Stimulated activated CD4-positive, alpha-beta T cell treated with anti-CD3 and anti-CD28 coated beads, Interleukin-15, amount 100 ng/mL, for 1 hour (primary cell): ENCODE results near the gene DGKZ.
"Not testable (repeated sequence)": the region's sequence is repeated elsewhere in the genome, so short reads cannot be mapped to it uniquely, and the experiment has no call there.

Experiments
- DNase-seq, 2 donors: peaks; one replicate each; pipeline ENCODE4 v3.0.0-alpha.2; 2020; ENCODE audit warnings: low read depth in 1 of 2, low spot score in 1 of 2

Gene DGKZ

GRCh38 chr11:46364791-46365190 lies 17.5 kb downstream of the DGKZ start:
- no peak for DNase-seq

- no peak for DNase-seq
These were observed 19.0 kb downstream of the DGKZ start for GRCh38 chr11:46366260-46366659.

- no peak for DNase-seq
These were observed 19.4 kb downstream of the DGKZ start for GRCh38 chr11:46366661-46367161.

- peak; percentile 61 to 69 for DNase-seq
These were observed 20.1 kb downstream of the DGKZ start for GRCh38 chr11:46367244-46367915.

- no peak for DNase-seq
These were observed 20.6 kb downstream of the DGKZ start for GRCh38 chr11:46367916-46368267.

- no peak for DNase-seq
These were observed 22.3 kb downstream of the DGKZ start for GRCh38 chr11:46369458-46370152.

GRCh38 chr11:46370253-46370652 lies 23.0 kb downstream of the DGKZ start:
- no peak for DNase-seq

- DNase-seq, result not testable (repeated sequence)
These were observed 24.0 kb downstream of the DGKZ start for GRCh38 chr11:46371262-46371661.

GRCh38 chr11:46372086-46372485 lies 24.8 kb downstream of the DGKZ start:
- DNase-seq, result no peak

GRCh38 chr11:46372501-46372900 lies 25.2 kb downstream of the DGKZ start:
- not testable (repeated sequence) for DNase-seq

- no peak for DNase-seq
These were observed 26.8 kb downstream of the DGKZ start for GRCh38 chr11:46373787-46374740.

- no peak for DNase-seq
These were observed 27.6 kb downstream of the DGKZ start for GRCh38 chr11:46374815-46375214.

- no peak for DNase-seq
These were observed 28.3 kb downstream of the DGKZ start for GRCh38 chr11:46375392-46376101.

GRCh38 chr11:46376258-46377050 lies 29.2 kb downstream of the DGKZ start:
- no peak for DNase-seq

GRCh38 chr11:46377290-46377689 lies 30.0 kb downstream of the DGKZ start:
- no peak for DNase-seq

GRCh38 chr11:46377831-46378230 lies 30.6 kb downstream of the DGKZ start:
- no peak for DNase-seq

GRCh38 chr11:46378296-46378695 lies 31.0 kb downstream of the DGKZ start:
- DNase-seq, result no peak

- DNase-seq, result no peak
These were observed 31.7 kb downstream of the DGKZ start for GRCh38 chr11:46378811-46379481.

GRCh38 chr11:46379482-46380293 lies 32.4 kb downstream of the DGKZ start:
- DNase-seq, result not testable (repeated sequence)
